Measurements from ENCODE around the gene FOCAD. TPM values are rescaled to one million over a fixed set of nuclear protein-coding genes. Genes with fewer than 3 reads are reported as not detected.

FOCAD gene
- total and polyA plus RNA-seq, 2 of the 8 experiments (the other 6 are each of a cell fraction or from before 2014, with no cell fraction given) = 22.0 to 38.4 TPM

DNA sequence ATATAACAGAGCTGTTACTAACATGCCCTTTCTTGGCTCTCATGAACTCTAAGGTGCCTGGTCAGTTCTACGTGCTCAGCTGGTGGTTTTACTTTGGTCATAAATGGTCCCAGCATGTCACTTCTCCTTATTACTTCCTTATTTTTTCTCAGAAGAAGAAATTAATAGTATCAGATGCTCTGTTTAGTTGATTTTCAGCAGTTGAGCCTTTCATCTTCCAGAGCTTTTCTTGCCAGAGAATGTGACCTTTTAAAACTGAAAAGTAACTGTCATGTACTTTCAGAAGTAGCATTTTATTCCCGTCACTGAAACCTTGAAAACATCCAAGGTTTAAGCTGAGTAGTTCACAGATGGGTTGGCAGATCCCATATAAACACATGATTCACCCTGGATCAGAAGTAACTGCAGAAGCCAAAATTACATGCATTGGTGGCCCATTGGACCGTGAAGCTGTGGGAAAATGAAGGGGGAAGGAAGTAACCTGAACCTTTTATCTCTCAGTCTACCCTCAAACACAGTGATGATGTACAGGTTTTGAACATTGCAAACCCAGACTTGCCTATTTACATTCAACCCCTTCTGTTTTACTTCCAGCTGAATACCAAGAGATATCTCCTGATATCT, 296.9 kb downstream of the FOCAD start (continued):
- no peak for TF ChIP-seq JUND (IDR thresholded peaks at IDR 0.05; ENCODE audit: low read length)

Data from H1 (cell line).